ENCODE data around the gene MAGI2.

Gene MAGI2

GRCh38 chr7:78736548-78736947 is 716.9 kb downstream of the MAGI2 start:
- no peak overlapping the region for H3K4me3 ChIP-seq (ENCODE audit: low read depth, low read length)
- no peak for DNase-seq (ENCODE audit: low read depth)

- DNase-seq (ENCODE audit: low read depth) = peak; percentile 0
- no peak overlapping the region for H3K4me3 ChIP-seq (ENCODE audit: low read depth, low read length)
Observed at GRCh38 chr7:78734626-78735025, 718.8 kb downstream of the MAGI2 start.

- H3K4me3 ChIP-seq (ENCODE audit: low read depth, low read length) = no peak overlapping the region
- DNase-seq (ENCODE audit: low read depth) = no peak
Observed at GRCh38 chr7:78720066-78720465, 733.4 kb downstream of the MAGI2 start.

GRCh38 chr7:78718212-78718611 is 735.3 kb downstream of the MAGI2 start:
- no peak overlapping the region for H3K4me3 ChIP-seq (ENCODE audit: low read depth, low read length)
- DNase-seq (ENCODE audit: low read depth) = no peak

GRCh38 chr7:78716876-78717275 is 736.6 kb downstream of the MAGI2 start:
- no peak overlapping the region for H3K4me3 ChIP-seq (ENCODE audit: low read depth, low read length)

GRCh38 chr7:78714356-78714755 is 739.1 kb downstream of the MAGI2 start:
- H3K4me3 ChIP-seq (ENCODE audit: low read depth, low read length) = no peak overlapping the region

More at GRCh38 chr7:78716876-78717275, 736.6 kb downstream of the MAGI2 start:
- DNase-seq (ENCODE audit: low read depth) = no peak

GRCh38 chr7:78712111-78712510 is 741.4 kb downstream of the MAGI2 start:
- no peak overlapping the region for H3K4me3 ChIP-seq (ENCODE audit: low read depth, low read length)
- DNase-seq (ENCODE audit: low read depth) = no peak

More at GRCh38 chr7:78714356-78714755, 739.1 kb downstream of the MAGI2 start:
- DNase-seq (ENCODE audit: low read depth) = no peak

- no peak overlapping the region for H3K4me3 ChIP-seq (ENCODE audit: low read depth, low read length)
- no peak for DNase-seq (ENCODE audit: low read depth)
Observed at GRCh38 chr7:78709658-78710057, 743.8 kb downstream of the MAGI2 start.

- no peak overlapping the region for H3K4me3 ChIP-seq (ENCODE audit: low read depth, low read length)
- DNase-seq (ENCODE audit: low read depth) = no peak
Observed at GRCh38 chr7:78704504-78704903, 749.0 kb downstream of the MAGI2 start.

GRCh38 chr7:78703391-78703790 is 750.1 kb downstream of the MAGI2 start:
- no peak for DNase-seq (ENCODE audit: low read depth)
- H3K4me3 ChIP-seq (ENCODE audit: low read depth, low read length) = no peak overlapping the region

- peak; percentile 83 for DNase-seq (ENCODE audit: low read depth)
Observed at GRCh38 chr7:78702770-78703169, 750.7 kb downstream of the MAGI2 start.

GRCh38 chr7:78695826-78696225 is 757.6 kb downstream of the MAGI2 start:
- no peak overlapping the region for H3K4me3 ChIP-seq (ENCODE audit: low read depth, low read length)
- no peak for DNase-seq (ENCODE audit: low read depth)

More at GRCh38 chr7:78702770-78703169, 750.7 kb downstream of the MAGI2 start:
- H3K4me3 ChIP-seq (ENCODE audit: low read depth, low read length) = no peak overlapping the region

- no peak overlapping the region for H3K4me3 ChIP-seq (ENCODE audit: low read depth, low read length)
- DNase-seq (ENCODE audit: low read depth) = no peak
Observed at GRCh38 chr7:78691584-78691983, 761.9 kb downstream of the MAGI2 start.

- H3K4me3 ChIP-seq (ENCODE audit: low read depth, low read length) = no peak overlapping the region
- no peak for DNase-seq (ENCODE audit: low read depth)
Observed at GRCh38 chr7:78690174-78690573, 763.3 kb downstream of the MAGI2 start.

- DNase-seq (ENCODE audit: low read depth) = no peak
- H3K4me3 ChIP-seq (ENCODE audit: low read depth, low read length) = no peak overlapping the region
Observed at GRCh38 chr7:78688376-78688775, 765.1 kb downstream of the MAGI2 start.

GRCh38 chr7:78686189-78686588 is 767.3 kb downstream of the MAGI2 start:
- H3K4me3 ChIP-seq (ENCODE audit: low read depth, low read length) = no peak overlapping the region
- DNase-seq (ENCODE audit: low read depth) = no peak

- H3K4me3 ChIP-seq (ENCODE audit: low read depth, low read length) = no peak overlapping the region
- DNase-seq (ENCODE audit: low read depth) = no peak
Observed at GRCh38 chr7:78684201-78684600, 769.3 kb downstream of the MAGI2 start.

- no peak for DNase-seq (ENCODE audit: low read depth)
- H3K4me3 ChIP-seq (ENCODE audit: low read depth, low read length) = no peak overlapping the region
Observed at GRCh38 chr7:78683566-78683965, 769.9 kb downstream of the MAGI2 start.

GRCh38 chr7:78679112-78679876 is 774.2 kb downstream of the MAGI2 start:
- DNase-seq (ENCODE audit: low read depth) = no peak
- no peak overlapping the region for H3K4me3 ChIP-seq (ENCODE audit: low read depth, low read length)

GRCh38 chr7:78677391-78677790 is 776.1 kb downstream of the MAGI2 start:
- H3K4me3 ChIP-seq (ENCODE audit: low read depth, low read length) = no peak overlapping the region
- no peak for DNase-seq (ENCODE audit: low read depth)

GRCh38 chr7:78675511-78675910 is 778.0 kb downstream of the MAGI2 start:
- DNase-seq (ENCODE audit: low read depth) = no peak
- H3K4me3 ChIP-seq (ENCODE audit: low read depth, low read length) = no peak overlapping the region
